GM12878 (cell line): ENCODE results near the gene CASK.

ENCODE experiments used
- CTCF ChIP-seq, 3 experiments: IDR thresholded peaks in 2 of 3; conservative IDR thresholded peaks in 1 of 3; 2 replicates each; pipeline ENCODE4 v1.5.1; 2011; ENCODE audit warnings: low read depth in 3 of 3, low read length in 3 of 3, mild to moderate bottlenecking in 3 of 3, control low read depth in 2 of 3, moderate library complexity in 2 of 3, inconsistent platforms in 1 of 3, mixed read lengths in 1 of 3; ENCODE audit not compliant: control insufficient read depth in 2 of 3, insufficient read depth in 1 of 3; ENCODE audit errors: extremely low read depth in 1 of 3
- HCFC1 ChIP-seq: fragments of 150-350 bp; IDR thresholded peaks from 2 replicates; pipeline ENCODE4 v1.6.1; 2014; ENCODE audit warnings: low read length
- MLLT1 ChIP-seq: fragments of 450-650 bp; IDR thresholded peaks from 2 replicates; pipeline ENCODE4 v1.6.1; 2016; ENCODE audit warnings: mild to moderate bottlenecking
- USF2 ChIP-seq: IDR thresholded peaks from 2 replicates; pipeline ENCODE4 v1.6.1; 2011; ENCODE audit warnings: low read depth, low read length, improper control_type of control experiment, borderline replicate concordance
- ZNF274 ChIP-seq: IDR thresholded peaks from one replicate; pipeline ENCODE4 v1.8.0; 2011; ENCODE audit not compliant: insufficient read length, insufficient read depth

- TF ChIP-seq MLLT1 (no peak), HCFC1 (no peak), USF2 (no peak), CTCF (IDR thresholded peaks at IDR 0.05 in 2 of 3, conservative IDR thresholded peaks at IDR 0.05 in 1 of 3; ENCODE audit: control insufficient read depth in 2 of 3, extremely low read depth in 1 of 3, insufficient read depth in 1 of 3, low read depth in 3 of 3, low read length in 3 of 3) (no peak), ZNF274 (no peak)
These were observed 363.9 kb downstream of the CASK start for GRCh38 chrX:41559235-41560052.
